Tibial nerve (tissue), 4 donors: ENCODE results near the gene UTP11.

Experiments
- CTCF ChIP-seq, 5 experiments: fragments of 200-600 bp in 3 of 5; fragments of 450-650 bp in 2 of 5; sonication (generic) in 3 of 5; IDR thresholded peaks; one replicate each; pipeline ENCODE4 v1.5.1; 2016 to 2019; ENCODE audit warnings: antibody characterized with exemption in 5 of 5, mild to moderate bottlenecking in 3 of 5, moderate library complexity in 2 of 5
- EP300 ChIP-seq, 2 donors: sonication (generic); formaldehyde crosslinking; IDR thresholded peaks; one replicate each; pipeline ENCODE4 v1.6.1; 2017; ENCODE audit warnings: antibody characterized with exemption in 2 of 2, mild to moderate bottlenecking in 1 of 2
- POLR2A ChIP-seq, 2 donors: fragments of 450-650 bp; IDR thresholded peaks; one replicate each; pipeline ENCODE4 v1.6.1; 2017; ENCODE audit warnings: antibody characterized with exemption in 2 of 2, mild to moderate bottlenecking in 2 of 2, moderate library complexity in 2 of 2

- TF ChIP-seq CTCF (IDR thresholded peaks at IDR 0.05): no peak
- peak in 1 of 2 donors; percentile 47 for TF ChIP-seq POLR2A (IDR thresholded peaks at IDR 0.05)
- TF ChIP-seq EP300 (IDR thresholded peaks at IDR 0.05): peak; percentile 44 to 65
These were observed 16.7 kb upstream of the UTP11 start for GRCh38 chr1:37995751-37996345.
